Measurements from ENCODE around the gene ABO.

GRCh38 chr9:133256686-133257091, 18.3 kb downstream of the ABO start:
- no peak for TF ChIP-seq CTCF (conservative IDR thresholded peaks at IDR 0.05; ENCODE audit: low read length)
- TF ChIP-seq EZH2phosphoT487 (IDR thresholded peaks at IDR 0.05; ENCODE audit: borderline replicate concordance): no peak

All from Loucy (cell line).